Astrocyte (in vitro differentiated cells and primary cell): ENCODE data around the gene BLTP2.

ENCODE experiments used
- CTCF ChIP-seq: IDR thresholded peaks from 2 replicates; pipeline ENCODE4 v1.5.1; 2011; ENCODE audit warnings: low read depth, mild to moderate bottlenecking, inconsistent platforms, low read length, moderate library complexity; ENCODE audit not compliant: insufficient read depth
- EZH2 ChIP-seq: IDR thresholded peaks from 2 replicates; pipeline ENCODE4 v1.6.1; 2012; ENCODE audit warnings: mild to moderate bottlenecking, low read length, inconsistent platforms; ENCODE audit not compliant: insufficient read depth

- TF ChIP-seq EZH2: no peak
- TF ChIP-seq CTCF: no peak
These were observed 30.5 kb upstream of the BLTP2 start for GRCh38 chr17:28675490-28675889.
